GM12865 (cell line): ENCODE data around the gene PRSS33.

Experiments used
- DNase-seq: peaks from one replicate; pipeline ENCODE4 v3.0.0; 2010; ENCODE audit warnings: low read depth
- H3K4me3 ChIP-seq: 2 replicates; pipeline ENCODE4 v1.5.1; 2011; ENCODE audit warnings: mild to moderate bottlenecking, low read depth, low read length, control low read depth
- TF ChIP-seq, protein P1 (sequence below): IDR thresholded peaks from 2 replicates; pipeline ENCODE4 v1.5.1; 2011; ENCODE audit warnings: low read length, control low read depth, low read depth, inconsistent platforms; ENCODE audit not compliant: insufficient read depth; ENCODE audit errors: missing control alignments

Gene PRSS33

DNA sequence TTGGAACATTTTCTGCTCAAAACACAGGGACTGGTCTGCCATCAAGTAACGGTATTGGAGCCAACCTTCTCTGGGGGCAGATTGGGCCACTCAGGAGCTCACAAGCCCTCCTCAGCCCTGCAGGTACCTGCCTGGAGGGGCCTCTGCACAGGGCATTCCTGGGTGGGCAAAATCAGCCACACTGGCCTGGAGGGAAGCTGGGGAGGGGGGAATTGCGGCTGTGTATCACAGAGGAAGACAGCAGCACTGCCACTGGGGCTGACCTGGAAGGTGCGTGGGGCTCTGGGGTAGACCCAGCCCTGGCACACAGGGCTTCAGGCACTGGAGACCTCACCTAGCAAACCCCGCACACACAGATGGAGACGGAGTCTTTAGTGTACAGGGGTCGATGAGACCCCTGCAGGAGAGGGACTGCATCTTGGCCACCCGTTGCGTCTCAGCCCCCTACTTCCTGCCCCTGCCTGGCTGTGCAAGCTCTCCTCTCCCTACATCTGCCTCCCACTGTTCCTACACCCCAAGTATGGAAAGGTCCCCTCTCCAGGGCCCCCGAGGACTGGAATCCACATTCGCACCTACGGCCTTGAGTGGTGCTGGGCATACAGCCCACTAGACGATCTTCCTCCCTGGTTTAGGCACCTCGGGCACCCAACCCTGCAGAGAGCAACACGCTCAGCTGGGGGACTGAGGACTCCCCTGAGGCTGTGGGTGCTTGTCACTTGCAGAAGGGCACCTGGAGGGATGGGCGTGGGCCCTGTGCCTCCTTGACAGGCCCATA is 42.1 kb downstream of the PRSS33 start:
- TF ChIP-seq, protein P1, sequence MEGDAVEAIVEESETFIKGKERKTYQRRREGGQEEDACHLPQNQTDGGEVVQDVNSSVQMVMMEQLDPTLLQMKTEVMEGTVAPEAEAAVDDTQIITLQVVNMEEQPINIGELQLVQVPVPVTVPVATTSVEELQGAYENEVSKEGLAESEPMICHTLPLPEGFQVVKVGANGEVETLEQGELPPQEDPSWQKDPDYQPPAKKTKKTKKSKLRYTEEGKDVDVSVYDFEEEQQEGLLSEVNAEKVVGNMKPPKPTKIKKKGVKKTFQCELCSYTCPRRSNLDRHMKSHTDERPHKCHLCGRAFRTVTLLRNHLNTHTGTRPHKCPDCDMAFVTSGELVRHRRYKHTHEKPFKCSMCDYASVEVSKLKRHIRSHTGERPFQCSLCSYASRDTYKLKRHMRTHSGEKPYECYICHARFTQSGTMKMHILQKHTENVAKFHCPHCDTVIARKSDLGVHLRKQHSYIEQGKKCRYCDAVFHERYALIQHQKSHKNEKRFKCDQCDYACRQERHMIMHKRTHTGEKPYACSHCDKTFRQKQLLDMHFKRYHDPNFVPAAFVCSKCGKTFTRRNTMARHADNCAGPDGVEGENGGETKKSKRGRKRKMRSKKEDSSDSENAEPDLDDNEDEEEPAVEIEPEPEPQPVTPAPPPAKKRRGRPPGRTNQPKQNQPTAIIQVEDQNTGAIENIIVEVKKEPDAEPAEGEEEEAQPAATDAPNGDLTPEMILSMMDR: no peak
- no peak overlapping the region for H3K4me3 ChIP-seq
- no peak for DNase-seq

DNA sequence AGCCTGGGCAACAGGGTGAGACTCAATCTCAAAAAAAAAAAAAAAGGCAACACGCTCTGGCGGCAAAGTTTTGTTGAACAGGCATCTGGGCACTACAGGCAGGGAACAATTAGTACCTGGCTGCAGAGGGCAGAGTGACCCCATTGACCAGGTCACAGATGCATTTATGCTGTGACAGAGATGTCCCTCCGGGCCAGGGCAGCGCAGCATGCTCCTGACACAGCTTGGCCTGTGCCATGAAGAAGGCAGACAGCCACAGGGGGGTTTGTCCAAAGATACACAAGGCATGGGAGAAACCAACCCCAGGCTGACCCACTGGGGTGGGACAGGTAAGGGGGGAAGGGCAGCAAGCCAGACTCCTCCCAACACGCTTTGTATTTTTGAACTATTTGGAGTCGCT is 42.6 kb downstream of the PRSS33 start:
- TF ChIP-seq, protein P1: no peak
- DNase-seq: no peak
- no peak overlapping the region for H3K4me3 ChIP-seq

DNA sequence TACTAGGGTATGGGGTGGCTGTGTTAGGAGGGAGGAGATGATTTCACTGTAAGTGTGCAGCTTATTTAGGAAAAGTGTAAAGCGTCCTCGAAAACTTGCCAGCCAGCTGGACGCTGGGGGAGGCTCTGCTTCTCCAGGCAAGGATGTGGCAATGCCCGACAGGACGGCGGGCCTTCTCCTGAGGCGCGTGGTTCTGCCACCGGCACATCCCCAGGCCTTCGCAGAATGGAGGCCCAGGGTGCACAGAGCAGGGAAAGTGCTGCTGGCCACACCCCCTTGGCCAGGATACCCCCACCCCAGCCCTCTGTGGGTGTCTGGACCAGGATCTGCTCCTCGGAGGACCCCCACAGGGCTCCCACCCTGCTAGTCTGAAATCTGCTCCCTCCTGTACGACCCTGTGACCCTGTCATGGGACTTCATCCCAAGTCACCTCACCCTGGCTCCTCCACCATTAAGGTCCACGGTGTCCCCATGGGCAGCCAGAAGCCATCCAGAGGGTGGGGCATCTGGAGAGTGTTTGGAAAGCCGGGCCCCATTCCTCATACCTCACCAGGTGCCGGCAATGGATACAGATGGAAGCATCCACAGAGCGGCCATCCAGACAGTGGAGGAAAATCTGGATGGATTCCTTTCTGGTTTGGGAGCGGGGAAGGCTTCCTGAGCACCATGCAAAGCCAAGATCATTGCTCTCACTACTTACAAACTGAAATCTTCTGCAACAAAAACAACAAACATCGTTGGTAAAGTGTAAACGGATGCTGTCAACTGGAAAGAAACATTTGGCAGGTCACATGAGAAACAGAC is 44.2 kb downstream of the PRSS33 start:
- TF ChIP-seq, protein P1: no peak
- no peak for DNase-seq
- H3K4me3 ChIP-seq: no peak overlapping the region

DNA sequence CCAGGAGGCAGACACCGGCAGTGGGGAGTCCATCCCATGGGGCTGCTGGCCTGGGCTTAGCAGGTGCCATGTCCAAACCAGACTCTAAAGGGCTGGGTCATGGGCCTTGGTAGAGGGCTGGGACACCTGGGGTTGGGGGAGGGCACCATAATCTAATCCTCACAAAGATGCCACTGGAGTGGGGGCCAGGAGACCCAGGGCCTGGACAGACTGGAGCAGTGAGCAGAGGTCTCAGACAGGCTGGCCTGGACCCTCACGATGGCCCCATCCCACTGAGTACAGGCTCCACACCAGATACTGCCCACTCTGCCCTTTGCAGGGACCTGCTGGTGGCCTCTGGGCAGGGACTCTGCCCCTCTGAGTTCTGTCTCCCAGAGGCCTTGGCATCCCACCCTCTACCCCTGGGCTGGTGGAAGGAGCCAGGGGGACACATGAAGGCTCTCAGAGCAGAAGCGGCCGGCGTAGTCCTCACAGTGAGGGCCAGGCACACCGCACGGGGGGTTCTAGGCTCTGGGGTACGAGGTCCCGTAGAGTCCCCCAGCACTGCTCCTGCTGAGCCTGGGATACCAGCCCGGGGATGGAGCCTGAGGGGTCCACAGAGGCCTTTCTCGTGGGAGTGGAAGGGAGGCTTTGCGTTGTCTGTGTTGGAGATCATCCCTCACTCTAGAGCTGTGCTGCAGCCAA is 44.9 kb downstream of the PRSS33 start:
- DNase-seq: no peak
- H3K4me3 ChIP-seq: no peak overlapping the region
- TF ChIP-seq, protein P1: no peak

DNA sequence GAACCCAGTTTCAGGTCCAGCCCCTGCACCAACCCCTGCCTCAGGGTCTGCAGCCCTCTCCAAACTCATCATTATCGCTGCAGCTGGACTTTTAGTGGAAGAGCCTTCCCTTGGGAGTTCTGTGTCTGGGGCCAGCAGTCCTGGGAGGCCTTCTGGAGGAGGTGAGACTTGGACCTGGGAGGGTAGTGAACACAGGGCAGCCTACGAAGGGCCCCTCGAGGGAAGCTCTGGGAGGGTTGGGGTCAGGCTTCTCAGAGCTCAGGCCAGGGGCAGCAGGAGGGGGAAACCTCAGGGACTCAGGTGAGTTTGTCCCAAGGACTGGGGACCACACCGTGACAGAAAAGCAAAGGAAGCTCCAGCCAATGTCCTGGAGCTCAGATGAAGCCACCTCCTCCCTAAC is 46.2 kb downstream of the PRSS33 start:
- TF ChIP-seq, protein P1: no peak
- DNase-seq: no peak
- no peak overlapping the region for H3K4me3 ChIP-seq

DNA sequence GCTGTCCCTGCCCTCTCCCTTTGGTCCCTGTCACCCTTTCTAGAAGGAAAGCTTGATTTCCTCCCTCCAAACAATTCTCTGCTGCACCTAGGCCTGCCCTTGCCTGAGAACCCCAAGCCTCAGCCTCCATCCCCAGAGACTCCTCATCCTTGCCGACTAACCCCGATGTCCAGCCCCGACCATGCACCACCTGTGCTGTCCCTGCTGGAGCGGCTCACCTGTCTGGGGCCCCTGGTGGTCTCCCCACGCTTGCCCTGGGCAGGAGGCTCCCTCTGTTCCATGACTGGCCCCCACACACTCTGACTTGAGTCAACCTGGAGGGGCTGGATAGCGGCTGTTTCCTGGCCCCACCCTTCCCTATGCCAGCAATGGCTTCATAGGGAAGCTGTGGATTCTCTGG is 46.9 kb downstream of the PRSS33 start:
- DNase-seq: no peak
- TF ChIP-seq, protein P1: no peak

More for the DNA sequence above, 46.9 kb downstream of the PRSS33 start:
- no peak overlapping the region for H3K4me3 ChIP-seq
